Adrenal gland (tissue), 12 donors: Measurements from ENCODE around the gene PTPRN2. TPM values are rescaled to one million over a fixed set of nuclear protein-coding genes. Genes with fewer than 3 reads are reported as not detected.
"Not testable (repeated sequence)": the region's sequence is repeated elsewhere in the genome, so short reads cannot be mapped to it uniquely, and the experiment has no call there.

Experiments
- DNase-seq, 7 donors: peaks; one replicate each; pipeline ENCODE4 v3.0.0-alpha.2; 2019 to 2020
- H3K27ac ChIP-seq, 5 donors: fragments of 200-600 bp; sonication (generic) in 4 of 5; 1 replicate in 3 of 5; 2 replicates in 2 of 5; pipeline versions ENCODE4 v1.5.1 to v1.8.0; 2016 to 2020; ENCODE audit warnings: mild to moderate bottlenecking in 1 of 5
- H3K27me3 ChIP-seq: fragments of 200-600 bp; 2 replicates; pipeline ENCODE4 v1.8.0; 2021
- H3K36me3 ChIP-seq, 2 donors: fragments of 200-600 bp; replicated peaks in 1 of 2; 1 replicate in 1 of 2; 2 replicates in 1 of 2; pipeline versions ENCODE4 v1.5.1 to v1.8.0; 2018 to 2022
- H3K4me1 ChIP-seq, 2 donors: fragments of 200-600 bp; replicated peaks in 1 of 2; 1 replicate in 1 of 2; 2 replicates in 1 of 2; pipeline versions ENCODE4 v1.5.1 to v1.8.0; 2018 to 2021
- H3K4me3 ChIP-seq, 4 donors: fragments of 200-600 bp; sonication (generic) in 3 of 4; one replicate each; pipeline ENCODE4 v1.5.1; 2016 to 2018
- H3K9me3 ChIP-seq, 3 donors: fragments of 200-600 bp; sonication (generic) in 1 of 3; replicated peaks in 1 of 3; 1 replicate in 2 of 3; 2 replicates in 1 of 3; pipeline versions ENCODE4 v1.5.1 to v1.8.0; 2016 to 2021
- POLR2A ChIP-seq, 2 donors: fragments of 450-650 bp; IDR thresholded peaks; one replicate each; pipeline ENCODE4 v1.6.1; 2017; ENCODE audit warnings: antibody characterized with exemption in 2 of 2, mild to moderate bottlenecking in 2 of 2, moderate library complexity in 1 of 2
- WGBS, 4 donors: extraction: QIAGEN DNeasy Blood & Tissue Kit in 2 of 4; methylation state at CpG; one replicate each; pipeline versions ENCODE4 v1.1.5 to v1.1.7; 2013 to 2017; 5-methylcytosine and 5-hydroxymethylcytosine counted together
- intact Hi-C, 2 donors: fragments of 100-400 bp; cut with DNase I; formaldehyde crosslinking; loops; one replicate each; pipeline versions ENCODE4 v1.14.1 to v1.15.0; 2022 to 2023
- polyA plus RNA-seq, 3 donors: library from polyadenylated mRNA; stranded (reverse); fragments of 200-250 nt in 2 of 3; fragments of 350-450 nt in 1 of 3; fragmentation: Illumina TruSeq in 1 of 3; extraction: RNeasy Lipid Tissue Mini Kit (QIAGEN cat#74804) in 1 of 3; gene quantifications; one replicate each; pipeline ENCODE4 v1.2.3, GENCODE V29; 2013 to 2014
- total RNA-seq, 9 donors: library from RNA; depleted of rRNA in 4 of 9; stranded (reverse); fragments of >200 nt in 4 of 9; fragments of 120-200 nt in 1 of 9; fragmentation: NEBNext Ultra II Directional in 1 of 9; extraction: Animal tissue kit (Norgen Biotek cat#: 25700) in 1 of 9; gene quantifications; one replicate each; pipeline versions ENCODE4 v1.1.0 to v1.2.4, GENCODE V29; 2013 to 2023
- TF ChIP-seq, protein P1 (sequence below), 6 experiments: fragments of 450-650 bp in 4 of 6; fragments of 200-600 bp in 2 of 6; sonication (generic) in 1 of 6; IDR thresholded peaks; 1 replicate in 5 of 6; 2 replicates in 1 of 6; pipeline versions ENCODE4 v1.5.1 to v1.8.0; 2016 to 2021; ENCODE audit warnings: antibody characterized with exemption in 6 of 6, mild to moderate bottlenecking in 2 of 6, moderate library complexity in 1 of 6
- donor health status: healthy with polysubstance abuse.
- donor health status: Bipolar disorder and iron deficiency.
- donor health status: DM: yes; HTN: yes; CAD: no.
- donor health status: DM: no; HTN: no; CAD: no.
- donor health status: DM: no; HTN: no; CAD: no.
- donor health status: DM: yes; HTN: yes; CAD: no.

The PTPRN2 gene
- total and polyA plus RNA-seq, 12 donors: 2.2 to 16.2 (median 3.4) TPM

DNA sequence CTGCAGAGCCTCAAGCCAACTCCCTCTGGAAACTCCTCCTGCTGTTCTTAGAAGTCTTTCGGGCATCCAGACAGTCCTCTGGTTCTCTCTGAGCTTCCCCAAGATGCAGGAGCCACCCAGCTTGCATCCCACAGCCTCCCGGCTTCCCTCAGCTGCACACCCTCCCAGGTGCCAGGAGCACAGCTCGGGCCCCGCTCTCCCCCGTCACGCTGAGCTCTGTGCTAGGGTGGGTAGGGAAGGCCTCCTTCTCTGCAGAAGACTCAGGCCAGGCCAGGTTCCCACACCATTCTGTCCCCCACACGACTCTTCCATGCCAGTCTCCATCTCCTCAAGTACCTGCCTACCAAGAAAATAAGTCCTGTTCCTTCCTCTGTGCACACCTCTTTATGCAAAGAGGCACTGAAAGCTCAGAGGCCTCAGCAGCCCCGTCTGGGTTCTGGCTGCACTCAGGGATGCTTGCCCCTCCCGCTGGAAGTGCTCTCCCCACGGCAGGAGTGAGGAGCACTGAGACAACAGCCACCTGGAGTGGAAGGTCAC is 537.1 kb downstream of the PTPRN2 start:
- Histone ChIP-seq H3K27me3 (no peaks in the 10 kb centered on the region), H3K4me3 (no peak overlapping the region), H3K9me3 (no peaks in the 10 kb centered on the region), H3K27ac (no peak overlapping the region), H3K4me1 (no peaks in the 10 kb centered on the region), H3K36me3 (no peaks in the 10 kb centered on the region)
- TF ChIP-seq, protein P1, sequence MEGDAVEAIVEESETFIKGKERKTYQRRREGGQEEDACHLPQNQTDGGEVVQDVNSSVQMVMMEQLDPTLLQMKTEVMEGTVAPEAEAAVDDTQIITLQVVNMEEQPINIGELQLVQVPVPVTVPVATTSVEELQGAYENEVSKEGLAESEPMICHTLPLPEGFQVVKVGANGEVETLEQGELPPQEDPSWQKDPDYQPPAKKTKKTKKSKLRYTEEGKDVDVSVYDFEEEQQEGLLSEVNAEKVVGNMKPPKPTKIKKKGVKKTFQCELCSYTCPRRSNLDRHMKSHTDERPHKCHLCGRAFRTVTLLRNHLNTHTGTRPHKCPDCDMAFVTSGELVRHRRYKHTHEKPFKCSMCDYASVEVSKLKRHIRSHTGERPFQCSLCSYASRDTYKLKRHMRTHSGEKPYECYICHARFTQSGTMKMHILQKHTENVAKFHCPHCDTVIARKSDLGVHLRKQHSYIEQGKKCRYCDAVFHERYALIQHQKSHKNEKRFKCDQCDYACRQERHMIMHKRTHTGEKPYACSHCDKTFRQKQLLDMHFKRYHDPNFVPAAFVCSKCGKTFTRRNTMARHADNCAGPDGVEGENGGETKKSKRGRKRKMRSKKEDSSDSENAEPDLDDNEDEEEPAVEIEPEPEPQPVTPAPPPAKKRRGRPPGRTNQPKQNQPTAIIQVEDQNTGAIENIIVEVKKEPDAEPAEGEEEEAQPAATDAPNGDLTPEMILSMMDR (IDR thresholded peaks at IDR 0.05): no peak
- no peak for TF ChIP-seq POLR2A (IDR thresholded peaks at IDR 0.05)
- intact Hi-C loops: no loop called here
- no peak for DNase-seq
- 71 to 78% (median 75%) methylated on average over 10 of the region's 10 CpGs for WGBS, 4 donors

DNA sequence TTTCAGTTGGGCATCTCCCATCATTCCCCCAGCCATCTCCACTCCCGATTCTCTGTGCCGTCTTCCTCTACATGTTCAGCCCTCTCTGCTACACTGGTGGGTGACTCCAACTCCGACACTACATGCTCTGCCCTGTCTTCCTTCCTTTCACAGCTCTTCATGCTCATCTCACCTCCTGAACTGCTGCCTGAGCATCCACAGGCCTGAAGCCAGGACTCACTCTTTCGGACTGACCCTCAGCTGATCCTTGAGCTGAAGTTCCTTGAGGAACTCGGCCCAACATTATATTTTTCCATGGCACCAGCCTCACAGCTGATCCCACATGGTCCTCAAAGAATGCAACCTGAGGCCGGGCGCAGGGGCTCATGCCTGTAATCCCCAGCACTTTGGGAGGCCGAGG is 538.4 kb downstream of the PTPRN2 start:
- no peak overlapping the region for H3K27ac ChIP-seq
- H3K36me3 ChIP-seq: no peaks in the 10 kb centered on the region
- no peaks in the 10 kb centered on the region for H3K27me3 ChIP-seq
- no peak for DNase-seq
- TF ChIP-seq, protein P1 (IDR thresholded peaks at IDR 0.05): no peak
- TF ChIP-seq POLR2A (IDR thresholded peaks at IDR 0.05): no peak
- no peaks in the 10 kb centered on the region for H3K9me3 ChIP-seq
- intact Hi-C loops: no loop called here
- WGBS, 4 donors: 77 to 91% (median 85%) methylated on average over 8 of the region's 8 CpGs
- no peak overlapping the region for H3K4me3 ChIP-seq
- H3K4me1 ChIP-seq: no peaks in the 10 kb centered on the region

DNA sequence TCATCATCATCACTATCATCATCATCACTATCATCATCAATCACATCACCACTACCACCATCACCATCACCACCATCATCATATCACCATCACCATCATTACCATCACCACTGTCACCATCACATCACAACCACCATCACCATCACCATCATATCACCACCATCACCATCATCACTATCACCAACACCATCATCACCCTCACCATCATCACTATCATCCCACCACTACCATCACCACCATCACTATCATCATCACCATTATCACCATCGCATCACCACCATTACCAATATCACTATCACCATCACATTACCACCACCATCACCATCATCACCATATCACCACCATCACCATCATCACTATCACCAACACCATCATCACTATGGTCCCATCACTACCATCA is 539.1 kb downstream of the PTPRN2 start:
- WGBS, 4 donors: 72 to 83% (median 76%) methylated on average over 1 of the region's 1 CpG
- Histone ChIP-seq H3K9me3 (no peaks in the 10 kb centered on the region), H3K27me3 (no peaks in the 10 kb centered on the region), H3K36me3 (no peaks in the 10 kb centered on the region), H3K27ac (no peak overlapping the region), H3K4me3 (no peak overlapping the region), H3K4me1 (peaks cover 0 to 4% of the 10 kb centered on the region in 2 donors)
- no peak for DNase-seq
- TF ChIP-seq, protein P1 (IDR thresholded peaks at IDR 0.05): no peak
- no peak for TF ChIP-seq POLR2A (IDR thresholded peaks at IDR 0.05)
- intact Hi-C loops: no loop called here

- WGBS, 4 donors: 79 to 94% (median 87%) methylated on average over 12 to 14 of the region's 14 CpGs
- no peak for DNase-seq
- H3K9me3 ChIP-seq: no peaks in the 10 kb centered on the region
- no peaks in the 10 kb centered on the region for H3K36me3 ChIP-seq
- H3K27me3 ChIP-seq: no peaks in the 10 kb centered on the region
- peaks cover 0 to 4% of the 10 kb centered on the region in 2 donors for H3K4me1 ChIP-seq
- no peak overlapping the region for H3K27ac ChIP-seq
- intact Hi-C loops: no loop called here
- TF ChIP-seq, protein P1 (IDR thresholded peaks at IDR 0.05): no peak
- no peak for TF ChIP-seq POLR2A (IDR thresholded peaks at IDR 0.05)
- H3K4me3 ChIP-seq: no peak overlapping the region
Observed at GRCh38 chr7:158047391-158048059, 540.1 kb downstream of the PTPRN2 start.

GRCh38 chr7:158046246-158046645 is 541.4 kb downstream of the PTPRN2 start:
- H3K4me3 ChIP-seq, H3K36me3 ChIP-seq, DNase-seq, H3K9me3 ChIP-seq, intact Hi-C loops, H3K27ac ChIP-seq, H3K27me3 ChIP-seq, H3K4me1 ChIP-seq: not testable (repeated sequence)
- 78 to 89% (median 82%) methylated on average over 8 to 12 of the region's 12 CpGs for WGBS, 4 donors
